ENCODE data around the gene FAU.

The FAU gene

GRCh38 chr11:65135633-65136145, 13.8 kb upstream of the FAU start:
- H3K27ac ChIP-seq (ENCODE audit: low read length): peak overlapping the region; percentile 99
- H3K9ac ChIP-seq (ENCODE audit: low read length in 2 of 2): peak overlapping the region; percentile 89 to 100
- no peaks in the 10 kb centered on the region for H3K27me3 ChIP-seq (ENCODE audit: control insufficient read depth in 1 of 2, insufficient read depth in 2 of 2, low read length in 2 of 2)
- H3K9me3 ChIP-seq (ENCODE audit: control insufficient read depth in 2 of 2, low read length in 2 of 2): no peaks in the 10 kb centered on the region
- peaks cover 14 to 19% of the 10 kb centered on the region in 2 donors for H3K36me3 ChIP-seq (ENCODE audit: control insufficient read depth in 2 of 2, insufficient read depth in 2 of 2, low read length in 2 of 2)
- peaks cover 33% of the 10 kb centered on the region for H3K4me1 ChIP-seq (ENCODE audit: control insufficient read depth, insufficient read depth, low read length)
- H3K4me3 ChIP-seq (ENCODE audit: low read length in 2 of 2): peak overlapping the region; percentile 80 to 93

GRCh38 chr11:65134952-65135632, 13.2 kb upstream of the FAU start:
- Histone ChIP-seq H3K27ac (ENCODE audit: low read length) (peak overlapping the region; percentile 99), H3K4me3 (ENCODE audit: low read length in 2 of 2) (peak overlapping the region; percentile 80 to 93), H3K9me3 (ENCODE audit: control insufficient read depth in 2 of 2, low read length in 2 of 2) (no peaks in the 10 kb centered on the region), H3K9ac (ENCODE audit: low read length in 2 of 2) (peak overlapping the region; percentile 89 to 100), H3K36me3 (ENCODE audit: control insufficient read depth in 2 of 2, insufficient read depth in 2 of 2, low read length in 2 of 2) (peaks cover 15 to 22% of the 10 kb centered on the region in 2 donors), H3K27me3 (ENCODE audit: control insufficient read depth in 1 of 2, insufficient read depth in 2 of 2, low read length in 2 of 2) (no peaks in the 10 kb centered on the region), H3K4me1 (ENCODE audit: control insufficient read depth, insufficient read depth, low read length) (peaks cover 33% of the 10 kb centered on the region)

GRCh38 chr11:65134240-65134951, 12.5 kb upstream of the FAU start, which contains the start of gene SYVN1:
TSS of gene SYVN1 (minus strand) at chr11:65134519. CDS start at chr11:65133601, 918 bp downstream.
- peak within 1 kb of the TSS; percentile 80 to 93 for H3K4me3 ChIP-seq (ENCODE audit: low read length in 2 of 2)
- H3K4me1 ChIP-seq (ENCODE audit: control insufficient read depth, insufficient read depth, low read length): peaks cover 33% of the 10 kb centered on the region

DNA sequence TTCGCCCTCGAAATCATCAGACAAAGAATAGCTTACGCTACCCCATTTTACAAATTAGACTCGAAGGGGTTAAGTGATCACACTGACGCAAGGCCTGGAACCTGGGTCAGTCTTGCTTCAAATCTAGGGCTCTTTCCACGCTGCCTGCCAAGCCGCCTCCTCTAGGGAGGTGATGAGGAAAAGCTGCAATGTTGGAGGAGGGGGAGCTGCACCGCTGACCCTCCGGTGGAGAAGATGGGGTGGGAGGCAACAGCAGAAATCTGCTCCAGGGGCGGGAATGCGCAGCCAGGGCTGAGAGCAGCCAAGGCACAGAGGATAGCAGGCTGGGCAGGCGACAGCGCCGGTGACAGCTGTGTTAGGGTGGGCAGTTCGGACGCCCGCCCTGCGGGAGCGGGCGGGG, 11.8 kb upstream of the FAU start:
- H3K4me3 ChIP-seq (ENCODE audit: low read length in 2 of 2): peak overlapping the region; percentile 80 to 93
- H3K27me3 ChIP-seq (ENCODE audit: control insufficient read depth in 1 of 2, insufficient read depth in 2 of 2, low read length in 2 of 2): no peaks in the 10 kb centered on the region
- H3K4me1 ChIP-seq (ENCODE audit: control insufficient read depth, insufficient read depth, low read length): peaks cover 33% of the 10 kb centered on the region
- H3K36me3 ChIP-seq (ENCODE audit: control insufficient read depth in 2 of 2, insufficient read depth in 2 of 2, low read length in 2 of 2): peaks cover 27 to 34% of the 10 kb centered on the region in 2 donors
- H3K9ac ChIP-seq (ENCODE audit: low read length in 2 of 2): peak overlapping the region; percentile 89 to 100
- peak overlapping the region; percentile 99 for H3K27ac ChIP-seq (ENCODE audit: low read length)
- no peaks in the 10 kb centered on the region for H3K9me3 ChIP-seq (ENCODE audit: control insufficient read depth in 2 of 2, low read length in 2 of 2)

More at GRCh38 chr11:65134240-65134951, 12.5 kb upstream of the FAU start, which contains the start of gene SYVN1:
- peak within 1 kb of the TSS; percentile 89 to 100 for H3K9ac ChIP-seq (ENCODE audit: low read length in 2 of 2)
- H3K27me3 ChIP-seq (ENCODE audit: control insufficient read depth in 1 of 2, insufficient read depth in 2 of 2, low read length in 2 of 2): no peaks in the 10 kb centered on the region
- H3K27ac ChIP-seq (ENCODE audit: low read length): peak within 1 kb of the TSS; percentile 99
- peaks cover 22 to 29% of the 10 kb centered on the region in 2 donors for H3K36me3 ChIP-seq (ENCODE audit: control insufficient read depth in 2 of 2, insufficient read depth in 2 of 2, low read length in 2 of 2)
- H3K9me3 ChIP-seq (ENCODE audit: control insufficient read depth in 2 of 2, low read length in 2 of 2): no peaks in the 10 kb centered on the region

DNA sequence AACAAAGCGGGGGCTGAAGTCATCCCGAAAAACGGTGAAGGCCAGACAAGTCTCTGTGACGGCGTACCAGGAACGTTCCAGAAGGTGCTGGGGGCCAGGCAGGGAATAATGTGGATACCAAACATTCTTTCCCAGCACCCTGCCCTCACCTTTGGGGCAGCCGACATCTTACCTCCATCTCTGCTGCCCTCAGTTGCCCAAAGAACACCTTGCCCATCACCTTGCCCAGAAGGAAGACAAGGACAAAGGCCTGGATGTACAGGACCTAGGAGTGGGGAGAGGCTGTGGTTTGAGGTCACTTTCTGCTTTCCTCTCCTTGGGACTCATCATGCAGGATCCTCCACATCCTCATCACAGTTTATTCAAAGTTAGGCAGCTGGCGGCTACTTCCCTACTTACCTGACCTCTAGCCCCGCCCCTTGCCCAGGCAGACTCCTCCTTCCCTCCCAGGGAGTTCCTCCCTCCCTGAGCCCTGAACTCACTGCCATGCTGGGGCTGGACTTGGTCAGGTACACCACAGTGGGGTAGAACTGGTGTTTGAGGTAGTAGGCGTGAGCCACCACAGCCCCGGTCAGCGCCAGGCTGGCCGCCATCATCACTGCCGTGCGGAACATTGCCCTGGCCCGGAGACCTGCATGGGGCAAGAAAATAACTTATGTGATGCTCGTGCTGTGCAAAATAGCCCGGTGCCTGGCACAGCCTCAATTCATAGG, 11.2 kb upstream of the FAU start:
- H3K36me3 ChIP-seq (ENCODE audit: control insufficient read depth in 2 of 2, insufficient read depth in 2 of 2, low read length in 2 of 2): peaks cover 30 to 40% of the 10 kb centered on the region in 2 donors
- no peaks in the 10 kb centered on the region for H3K9me3 ChIP-seq (ENCODE audit: control insufficient read depth in 2 of 2, low read length in 2 of 2)
- H3K27ac ChIP-seq (ENCODE audit: low read length): peak overlapping the region; percentile 99
- peaks cover 33% of the 10 kb centered on the region for H3K4me1 ChIP-seq (ENCODE audit: control insufficient read depth, insufficient read depth, low read length)
- H3K9ac ChIP-seq (ENCODE audit: low read length in 2 of 2): peak overlapping the region; percentile 89 to 100
- H3K4me3 ChIP-seq (ENCODE audit: low read length in 2 of 2): peak overlapping the region; percentile 80 to 93
- no peaks in the 10 kb centered on the region for H3K27me3 ChIP-seq (ENCODE audit: control insufficient read depth in 1 of 2, insufficient read depth in 2 of 2, low read length in 2 of 2)

GRCh38 chr11:65132238-65132987, 10.5 kb upstream of the FAU start:
- no peaks in the 10 kb centered on the region for H3K9me3 ChIP-seq (ENCODE audit: control insufficient read depth in 2 of 2, low read length in 2 of 2)
- H3K9ac ChIP-seq (ENCODE audit: low read length in 2 of 2): no peak overlapping the region
- H3K4me1 ChIP-seq (ENCODE audit: control insufficient read depth, insufficient read depth, low read length): peaks cover 33% of the 10 kb centered on the region
- H3K4me3 ChIP-seq (ENCODE audit: low read length in 2 of 2): peak overlapping the region in 1 of 2 donors; percentile 93
- no peak overlapping the region for H3K27ac ChIP-seq (ENCODE audit: low read length)
- peaks cover 30 to 45% of the 10 kb centered on the region in 2 donors for H3K36me3 ChIP-seq (ENCODE audit: control insufficient read depth in 2 of 2, insufficient read depth in 2 of 2, low read length in 2 of 2)
- H3K27me3 ChIP-seq (ENCODE audit: control insufficient read depth in 1 of 2, insufficient read depth in 2 of 2, low read length in 2 of 2): no peaks in the 10 kb centered on the region

GRCh38 chr11:65131895-65132237, 9.9 kb upstream of the FAU start:
- Histone ChIP-seq H3K9ac (ENCODE audit: low read length in 2 of 2) (no peak overlapping the region), H3K27me3 (ENCODE audit: control insufficient read depth in 1 of 2, insufficient read depth in 2 of 2, low read length in 2 of 2) (no peaks in the 10 kb centered on the region), H3K36me3 (ENCODE audit: control insufficient read depth in 2 of 2, insufficient read depth in 2 of 2, low read length in 2 of 2) (peaks cover 30 to 47% of the 10 kb centered on the region in 2 donors), H3K4me3 (ENCODE audit: low read length in 2 of 2) (no peak overlapping the region), H3K9me3 (ENCODE audit: control insufficient read depth in 2 of 2, low read length in 2 of 2) (no peaks in the 10 kb centered on the region), H3K4me1 (ENCODE audit: control insufficient read depth, insufficient read depth, low read length) (peaks cover 33% of the 10 kb centered on the region), H3K27ac (ENCODE audit: low read length) (no peak overlapping the region)

DNA sequence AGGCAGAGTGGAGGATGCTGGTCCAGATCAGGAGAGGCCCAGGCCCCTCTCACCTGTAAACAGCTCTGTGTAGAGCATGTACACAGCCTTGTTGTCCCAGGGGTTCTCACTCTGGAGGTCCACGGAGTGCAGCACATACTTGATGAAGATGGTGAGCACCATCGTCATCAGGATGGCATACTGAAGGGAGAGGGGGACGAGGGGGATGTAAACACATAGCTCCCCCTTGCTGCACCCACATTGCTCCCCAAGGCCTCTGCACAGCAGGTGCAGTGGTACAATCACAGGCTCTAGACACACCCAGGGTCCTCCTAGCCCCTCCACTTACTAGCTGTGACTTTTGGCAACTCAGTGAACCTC, 9.5 kb upstream of the FAU start:
- Histone ChIP-seq H3K9ac (ENCODE audit: low read length in 2 of 2) (no peak overlapping the region), H3K36me3 (ENCODE audit: control insufficient read depth in 2 of 2, insufficient read depth in 2 of 2, low read length in 2 of 2) (peaks cover 35 to 52% of the 10 kb centered on the region in 2 donors), H3K27ac (ENCODE audit: low read length) (no peak overlapping the region), H3K27me3 (ENCODE audit: control insufficient read depth in 1 of 2, insufficient read depth in 2 of 2, low read length in 2 of 2) (no peaks in the 10 kb centered on the region), H3K9me3 (ENCODE audit: control insufficient read depth in 2 of 2, low read length in 2 of 2) (no peaks in the 10 kb centered on the region), H3K4me3 (ENCODE audit: low read length in 2 of 2) (no peak overlapping the region), H3K4me1 (ENCODE audit: control insufficient read depth, insufficient read depth, low read length) (peaks cover 33% of the 10 kb centered on the region)

- Histone ChIP-seq H3K9ac (ENCODE audit: low read length in 2 of 2) (no peak overlapping the region), H3K4me3 (ENCODE audit: low read length in 2 of 2) (no peak overlapping the region), H3K4me1 (ENCODE audit: control insufficient read depth, insufficient read depth, low read length) (peaks cover 30% of the 10 kb centered on the region), H3K9me3 (ENCODE audit: control insufficient read depth in 2 of 2, low read length in 2 of 2) (no peaks in the 10 kb centered on the region), H3K27ac (ENCODE audit: low read length) (no peak overlapping the region), H3K27me3 (ENCODE audit: control insufficient read depth in 1 of 2, insufficient read depth in 2 of 2, low read length in 2 of 2) (no peaks in the 10 kb centered on the region), H3K36me3 (ENCODE audit: control insufficient read depth in 2 of 2, insufficient read depth in 2 of 2, low read length in 2 of 2) (peaks cover 37 to 55% of the 10 kb centered on the region in 2 donors)
These were observed 8.9 kb upstream of the FAU start for GRCh38 chr11:65130631-65131416.

Measured in stomach smooth muscle (tissue), 2 donors.